Measurements from ENCODE around the gene HLCS. TPM values are rescaled to one million over a fixed set of nuclear protein-coding genes. Genes with fewer than 3 reads are reported as not detected.

Gene HLCS
- polyA plus RNA-seq, 1 experiment: 16.9 TPM

DNA sequence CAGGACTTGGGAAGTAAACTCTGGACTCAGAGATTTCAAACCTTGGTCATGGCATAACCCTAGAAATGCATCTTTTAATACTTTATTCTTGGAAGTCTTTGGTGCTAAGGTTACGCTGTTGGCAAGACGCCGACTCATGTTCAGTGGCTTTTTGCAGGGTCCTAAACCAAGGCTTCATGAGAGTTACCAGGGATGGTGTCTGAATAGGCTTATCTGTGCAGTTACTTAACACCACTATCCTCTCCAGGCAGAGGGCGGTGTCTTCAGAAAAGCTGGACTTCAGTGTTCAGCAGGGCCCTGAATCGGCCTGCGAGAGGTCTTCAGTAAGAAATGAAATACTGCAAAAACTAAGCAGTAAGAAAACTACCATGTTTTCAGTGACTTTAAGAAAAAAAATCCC, 209.3 kb downstream of the HLCS start:
- CTCF ChIA-PET: interaction anchor here (0.9 to 1.2 kb wide), 3 partner anchors 9 to 178 kb away, joined by 3 to 4 read pairs (median 3); no protein-coding TSS in a partner anchor
- Histone ChIP-seq H3K4me3 (ENCODE audit: low read depth, low read length) (no peak overlapping the region), H3K27me3 (ENCODE audit: control insufficient read depth, insufficient read depth, low read length) (no peaks in the 10 kb centered on the region), H3K36me3 (ENCODE audit: control insufficient read depth, insufficient read depth, low read length) (no peaks in the 10 kb centered on the region; the same call in 1 of the 2 replicates)
- TF ChIP-seq, protein P1, sequence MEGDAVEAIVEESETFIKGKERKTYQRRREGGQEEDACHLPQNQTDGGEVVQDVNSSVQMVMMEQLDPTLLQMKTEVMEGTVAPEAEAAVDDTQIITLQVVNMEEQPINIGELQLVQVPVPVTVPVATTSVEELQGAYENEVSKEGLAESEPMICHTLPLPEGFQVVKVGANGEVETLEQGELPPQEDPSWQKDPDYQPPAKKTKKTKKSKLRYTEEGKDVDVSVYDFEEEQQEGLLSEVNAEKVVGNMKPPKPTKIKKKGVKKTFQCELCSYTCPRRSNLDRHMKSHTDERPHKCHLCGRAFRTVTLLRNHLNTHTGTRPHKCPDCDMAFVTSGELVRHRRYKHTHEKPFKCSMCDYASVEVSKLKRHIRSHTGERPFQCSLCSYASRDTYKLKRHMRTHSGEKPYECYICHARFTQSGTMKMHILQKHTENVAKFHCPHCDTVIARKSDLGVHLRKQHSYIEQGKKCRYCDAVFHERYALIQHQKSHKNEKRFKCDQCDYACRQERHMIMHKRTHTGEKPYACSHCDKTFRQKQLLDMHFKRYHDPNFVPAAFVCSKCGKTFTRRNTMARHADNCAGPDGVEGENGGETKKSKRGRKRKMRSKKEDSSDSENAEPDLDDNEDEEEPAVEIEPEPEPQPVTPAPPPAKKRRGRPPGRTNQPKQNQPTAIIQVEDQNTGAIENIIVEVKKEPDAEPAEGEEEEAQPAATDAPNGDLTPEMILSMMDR (IDR thresholded peaks at IDR 0.05; ENCODE audit: insufficient read depth, low read depth, low read length): no peak
- no peak for DNase-seq (ENCODE audit: low read depth)
- POLR2A ChIA-PET: no interaction called here

DNA sequence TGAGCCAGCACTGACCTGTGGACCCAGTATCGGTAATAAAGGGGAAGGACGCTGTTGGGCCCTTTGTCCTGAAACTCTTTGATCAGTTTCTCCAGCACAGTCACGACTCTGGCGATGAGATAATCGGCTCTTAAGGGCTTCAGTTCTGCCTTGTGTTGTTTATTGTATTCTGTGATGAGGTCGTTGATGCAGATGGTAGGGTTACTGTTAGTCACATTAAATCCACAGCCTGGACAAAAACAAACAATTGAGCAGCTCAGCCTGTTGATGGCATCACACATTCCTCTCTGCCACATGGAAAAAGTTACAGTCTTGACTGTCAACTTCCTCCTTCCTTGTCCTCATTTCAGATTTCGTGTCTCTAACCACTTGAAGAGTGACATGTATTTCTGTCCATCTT, 209.9 kb downstream of the HLCS start:
- POLR2A ChIA-PET: no interaction called here
- H3K36me3 ChIP-seq (ENCODE audit: control insufficient read depth, insufficient read depth, low read length): no peaks in the 10 kb centered on the region; the same call in 1 of the 2 replicates
- CTCF ChIA-PET: interaction anchor here (0.9 to 1.0 kb wide), 2 partner anchors 9 to 178 kb away, joined by 3 read pairs; no protein-coding TSS in a partner anchor
- H3K27me3 ChIP-seq (ENCODE audit: control insufficient read depth, insufficient read depth, low read length): no peaks in the 10 kb centered on the region
- no peak for DNase-seq (ENCODE audit: low read depth)
- no peak overlapping the region for H3K4me3 ChIP-seq (ENCODE audit: low read depth, low read length)
- TF ChIP-seq, protein P1 (IDR thresholded peaks at IDR 0.05; ENCODE audit: insufficient read depth, low read depth, low read length): no peak

DNA sequence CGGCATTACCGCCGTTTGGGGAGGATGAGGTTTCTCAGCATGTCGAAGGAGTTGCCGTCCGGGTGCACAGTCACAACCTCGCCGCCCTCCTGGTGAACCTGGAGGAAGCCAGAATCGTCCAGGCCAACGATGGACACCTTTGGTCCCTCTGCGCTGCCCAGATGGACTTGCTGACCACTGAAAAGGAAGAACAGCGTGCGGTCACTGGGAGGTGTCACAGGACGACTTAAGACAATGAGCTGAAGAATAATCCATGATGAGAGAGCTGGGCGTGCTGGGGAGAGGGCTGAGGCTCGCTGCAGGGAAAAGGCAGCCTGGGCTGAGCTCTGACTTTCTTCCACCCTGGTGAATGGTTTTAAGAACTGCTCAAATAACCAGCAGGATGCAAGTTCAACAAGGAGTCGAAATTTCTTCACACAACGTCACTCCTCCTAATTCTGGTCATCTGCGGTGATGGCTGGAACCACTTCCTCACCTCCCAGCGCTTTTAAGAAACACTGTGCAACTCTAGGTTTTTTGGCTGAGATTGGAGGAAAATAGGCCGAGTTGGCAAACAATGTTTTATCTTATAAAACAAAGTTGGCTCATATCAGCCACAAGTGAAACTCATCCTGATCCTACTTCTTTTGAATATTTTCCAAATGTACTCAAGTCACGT, 212.1 kb downstream of the HLCS start:
- Histone ChIP-seq H3K27me3 (ENCODE audit: control insufficient read depth, insufficient read depth, low read length) (no peaks in the 10 kb centered on the region), H3K36me3 (ENCODE audit: control insufficient read depth, insufficient read depth, low read length) (peaks cover 3% of the 10 kb centered on the region; the same call in 1 of the 2 replicates), H3K4me3 (ENCODE audit: low read depth, low read length) (no peak overlapping the region)
- POLR2A ChIA-PET: interaction anchor here (0.6 kb wide), 1 partner anchor 75 kb away, joined by 5 read pairs; no protein-coding TSS in a partner anchor
- TF ChIP-seq, protein P1 (IDR thresholded peaks at IDR 0.05; ENCODE audit: insufficient read depth, low read depth, low read length): no peak
- no peak for DNase-seq (ENCODE audit: low read depth)
- CTCF ChIA-PET: no interaction called here

DNA sequence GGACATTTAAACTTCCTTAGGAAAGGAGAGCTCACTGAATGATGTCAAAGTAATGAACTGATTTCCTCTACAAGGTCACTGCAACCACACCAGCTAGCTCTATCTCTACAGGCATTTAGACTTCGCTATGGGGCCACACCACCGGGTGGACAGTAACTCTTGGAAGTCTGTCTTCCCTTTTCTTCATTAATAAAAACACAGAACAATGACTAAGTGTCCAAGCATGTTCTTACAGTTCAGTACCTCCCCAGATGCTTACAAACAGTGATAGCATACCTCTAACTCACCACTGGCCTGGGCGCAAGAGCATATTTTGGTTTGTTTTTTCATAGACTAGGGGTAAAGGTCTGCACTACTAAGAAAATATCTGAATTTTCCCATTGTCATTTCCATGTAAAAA, 212.9 kb downstream of the HLCS start:
- no peak overlapping the region for H3K4me3 ChIP-seq (ENCODE audit: low read depth, low read length)
- no peak for DNase-seq (ENCODE audit: low read depth)
- CTCF ChIA-PET: interaction anchor here (0.5 to 1.6 kb wide), 3 partner anchors 56 to 164 kb away, joined by 3 to 6 read pairs (median 4); no protein-coding TSS in a partner anchor
- POLR2A ChIA-PET: interaction anchor here (0.6 kb wide), 1 partner anchor 31 kb away, joined by 3 read pairs; no protein-coding TSS in a partner anchor
- H3K36me3 ChIP-seq (ENCODE audit: control insufficient read depth, insufficient read depth, low read length): peaks cover 3% of the 10 kb centered on the region; the same call in 1 of the 2 replicates
- no peaks in the 10 kb centered on the region for H3K27me3 ChIP-seq (ENCODE audit: control insufficient read depth, insufficient read depth, low read length)
- TF ChIP-seq, protein P1 (IDR thresholded peaks at IDR 0.05; ENCODE audit: insufficient read depth, low read depth, low read length): no peak

DNA sequence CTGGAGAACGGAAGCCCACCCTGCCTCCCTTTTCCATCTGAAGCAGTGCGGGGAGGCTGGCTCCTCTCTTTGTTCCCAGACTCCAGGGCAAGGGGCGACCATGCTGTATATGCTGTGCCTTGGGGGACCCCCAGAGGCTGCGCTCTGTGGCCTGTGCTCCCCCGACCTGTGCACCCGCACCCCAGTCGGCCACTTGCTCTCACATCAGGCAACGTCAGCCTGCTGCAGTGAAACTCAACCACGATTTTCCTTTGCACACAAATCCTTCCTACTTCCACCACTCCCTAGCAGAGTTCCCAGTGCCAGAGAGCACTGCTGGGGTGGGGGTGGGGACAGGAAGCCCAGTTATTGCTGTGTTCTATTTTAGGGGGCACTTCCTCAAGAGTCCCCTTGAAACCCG, 215.1 kb downstream of the HLCS start:
- DNase-seq (ENCODE audit: low read depth): no peak
- peaks cover 3% of the 10 kb centered on the region; the same call in 1 of the 2 replicates for H3K36me3 ChIP-seq (ENCODE audit: control insufficient read depth, insufficient read depth, low read length)
- ChIA-PET CTCF (interaction anchor here (1.5 kb wide), 1 partner anchor 176 kb away, joined by 3 read pairs; no protein-coding TSS in a partner anchor), POLR2A (no interaction called here)
- no peak overlapping the region for H3K4me3 ChIP-seq (ENCODE audit: low read depth, low read length)
- TF ChIP-seq, protein P1 (IDR thresholded peaks at IDR 0.05; ENCODE audit: insufficient read depth, low read depth, low read length): no peak
- H3K27me3 ChIP-seq (ENCODE audit: control insufficient read depth, insufficient read depth, low read length): peaks cover 5% of the 10 kb centered on the region

Measured in BJ (cell line).